Pulmonary artery endothelial cell (primary cell): Measurements from ENCODE around the gene PSMB7. TPM values are rescaled to one million over a fixed set of nuclear protein-coding genes. Genes with fewer than 3 reads are reported as not detected.

Source experiments
- DNase-seq: peaks from one replicate; pipeline ENCODE4 v3.0.0-alpha.2; 2011; ENCODE audit warnings: low read depth, low spot score
- total RNA-seq: library from RNA; depleted of rRNA; stranded (reverse); fragments of >200 nt; gene quantifications from 2 replicates; pipeline ENCODE4 v1.2.3, GENCODE V29; 2014

Gene PSMB7
- total RNA-seq, 1 donor from 2014 or later, result 325 TPM

DNA sequence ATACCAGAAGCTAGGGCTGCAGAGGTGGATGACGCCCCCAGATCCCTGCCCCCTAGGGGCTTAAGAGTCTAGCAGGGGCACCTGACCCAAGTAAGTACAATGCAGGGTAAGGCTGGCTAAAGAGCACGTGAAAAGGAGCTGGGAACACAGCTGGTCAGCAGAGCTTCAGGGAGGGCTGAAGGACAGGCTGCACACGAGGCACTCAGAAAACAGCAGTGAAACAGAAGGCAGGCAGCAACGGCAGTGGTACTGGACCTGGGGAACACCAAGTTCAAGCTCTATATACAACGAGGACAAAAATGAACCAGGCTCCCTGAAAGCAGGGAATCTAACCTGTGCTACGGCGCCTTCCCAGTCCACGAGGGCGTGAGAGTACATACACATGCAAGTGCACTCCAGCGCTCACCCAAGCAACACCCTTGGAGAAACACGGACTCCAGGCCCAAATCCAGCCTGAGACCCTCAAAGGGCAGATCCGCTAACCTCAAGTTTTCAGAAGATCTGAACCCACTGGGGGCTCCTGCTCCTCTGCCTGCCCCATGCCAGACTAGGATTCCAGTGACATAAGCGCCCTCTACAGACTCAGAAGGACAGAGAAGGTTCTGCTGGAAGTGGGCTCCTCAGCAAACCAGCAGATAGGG lies 57.4 kb downstream of the PSMB7 start:
- no peak for DNase-seq

- no peak for DNase-seq
These were observed 58.4 kb downstream of the PSMB7 start for GRCh38 chr9:124356745-124357390.

DNA sequence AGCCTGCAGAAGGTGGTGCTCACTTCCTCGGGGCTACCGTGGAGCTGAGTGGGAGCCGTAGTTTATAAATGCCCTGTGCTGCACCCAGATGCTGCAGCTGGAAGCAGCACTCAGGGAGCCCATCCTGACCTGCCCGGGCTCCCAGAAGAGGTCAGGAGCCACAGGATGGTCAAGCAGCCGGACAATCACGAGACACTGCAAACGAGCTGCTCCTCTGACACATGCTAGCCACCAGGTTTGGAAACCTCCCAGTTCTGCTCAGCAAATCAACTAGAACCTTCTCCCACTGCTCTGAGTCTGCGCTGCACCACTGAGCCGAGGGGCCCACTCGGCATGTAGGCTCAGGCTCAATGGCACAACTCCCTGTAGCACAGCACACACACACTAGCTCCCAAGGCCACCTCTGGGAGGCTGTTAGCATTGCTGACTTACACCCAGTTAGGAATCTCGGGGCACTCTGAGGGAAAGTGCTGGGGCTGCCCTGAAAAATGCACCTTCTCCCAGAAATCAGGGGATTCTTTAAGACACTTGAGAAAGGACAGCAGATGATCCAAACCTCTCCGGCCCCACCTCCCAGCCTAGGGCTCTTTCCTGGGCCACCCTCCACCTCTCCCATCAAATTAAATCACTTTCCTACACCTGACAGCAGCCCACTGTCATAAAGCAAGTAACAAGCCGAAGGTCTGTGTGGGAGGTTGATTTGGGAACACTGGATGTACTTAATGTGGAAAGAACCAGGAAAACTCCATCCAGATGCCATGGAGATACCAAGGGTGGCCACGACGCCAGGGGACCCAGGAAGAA lies 59.1 kb downstream of the PSMB7 start:
- DNase-seq, result no peak

GRCh38 chr9:124355039-124355940 lies 60.0 kb downstream of the PSMB7 start:
- no peak for DNase-seq

GRCh38 chr9:124354346-124355038 lies 60.8 kb downstream of the PSMB7 start:
- DNase-seq, result no peak

- no peak for DNase-seq
These were observed 61.4 kb downstream of the PSMB7 start for GRCh38 chr9:124353811-124354274.

- no peak for DNase-seq
These were observed 62.0 kb downstream of the PSMB7 start for GRCh38 chr9:124353166-124353768.

DNA sequence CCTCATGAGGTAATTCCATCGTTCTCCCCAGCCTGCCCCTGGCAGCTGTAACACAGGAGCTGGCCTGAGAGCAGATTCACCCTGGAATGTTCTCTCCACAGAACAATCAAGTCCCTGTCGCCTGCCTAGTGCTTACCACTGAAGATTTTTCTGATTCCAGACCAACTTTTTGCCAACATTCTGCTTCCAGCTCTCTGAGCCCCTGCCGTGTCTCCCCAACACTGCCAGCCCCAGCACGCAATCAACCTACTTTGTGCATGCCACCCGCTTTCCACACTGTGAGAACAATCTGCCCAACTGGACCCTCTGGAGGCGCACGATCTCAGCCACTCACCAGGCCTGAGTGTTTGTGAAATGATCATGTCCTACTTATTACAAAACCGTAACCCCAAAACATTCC lies 62.6 kb downstream of the PSMB7 start:
- DNase-seq, result no peak

DNA sequence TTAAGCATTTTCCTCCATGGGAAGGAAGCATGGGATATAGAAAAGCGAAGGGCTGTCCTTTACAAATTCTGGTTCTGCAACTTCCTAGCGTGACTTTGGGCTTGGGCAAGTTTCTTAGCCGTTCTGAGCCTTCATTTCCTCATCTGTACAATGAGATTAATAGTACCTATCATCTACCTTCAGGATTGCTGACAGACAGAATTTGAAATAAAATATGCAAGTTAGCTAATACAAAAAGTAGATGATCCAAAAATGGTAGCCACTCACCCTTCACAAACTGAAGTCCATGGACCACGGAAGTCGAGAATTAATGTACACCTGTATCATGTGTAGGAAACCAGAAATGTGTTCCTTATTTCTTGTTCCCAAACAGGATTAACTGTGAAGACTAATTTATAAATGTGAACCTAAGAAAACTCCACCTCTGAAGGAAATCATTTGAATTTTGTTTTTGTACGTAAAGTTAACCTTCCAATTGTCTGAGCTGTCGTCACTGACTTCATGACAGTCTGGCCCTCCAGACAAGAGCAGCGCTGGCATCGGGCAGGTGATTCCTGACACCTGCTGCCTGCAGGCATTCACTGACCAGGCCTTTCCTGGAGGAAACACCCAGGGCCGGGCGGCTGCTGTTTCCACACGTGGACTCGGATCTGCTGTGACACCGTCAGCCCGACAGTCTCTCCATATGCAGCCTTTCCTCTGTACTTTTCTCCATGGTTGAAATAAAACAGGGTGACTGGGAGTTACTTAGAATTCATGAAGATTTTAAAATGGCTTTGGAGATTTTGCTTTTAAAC lies 63.4 kb downstream of the PSMB7 start:
- DNase-seq, result no peak

DNA sequence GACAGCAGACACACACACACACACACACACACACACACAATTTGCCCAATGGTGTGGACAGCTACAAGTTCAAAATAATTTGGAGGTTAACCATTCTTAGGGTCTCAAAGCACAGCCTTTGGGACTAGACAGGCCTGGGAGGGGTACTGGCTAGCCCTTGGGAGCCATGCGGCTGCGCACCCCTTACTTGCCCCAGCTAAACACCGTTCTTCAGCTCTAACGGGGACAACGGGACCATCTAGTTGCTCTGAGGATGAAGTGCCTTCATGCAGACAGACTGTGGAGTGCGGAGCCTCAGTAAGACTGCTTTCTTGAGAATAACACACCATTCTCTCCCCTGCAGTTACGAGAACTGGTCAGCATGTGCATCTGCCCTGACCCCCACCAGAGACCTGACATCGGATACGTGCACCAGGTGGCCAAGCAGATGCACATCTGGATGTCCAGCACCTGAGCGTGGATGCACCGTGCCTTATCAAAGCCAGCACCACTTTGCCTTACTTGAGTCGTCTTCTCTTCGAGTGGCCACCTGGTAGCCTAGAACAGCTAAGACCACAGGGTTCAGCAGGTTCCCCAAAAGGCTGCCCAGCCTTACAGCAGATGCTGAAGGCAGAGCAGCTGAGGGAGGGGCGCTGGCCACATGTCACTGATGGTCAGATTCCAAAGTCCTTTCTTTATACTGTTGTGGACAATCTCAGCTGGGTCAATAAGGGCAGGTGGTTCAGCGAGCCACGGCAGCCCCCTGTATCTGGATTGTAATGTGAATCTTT lies 64.6 kb downstream of the PSMB7 start:
- DNase-seq, result no peak

- DNase-seq, result no peak
These were observed 65.4 kb downstream of the PSMB7 start for GRCh38 chr9:124349675-124350493.

- DNase-seq, result no peak
These were observed 66.0 kb downstream of the PSMB7 start for GRCh38 chr9:124349267-124349666.

DNA sequence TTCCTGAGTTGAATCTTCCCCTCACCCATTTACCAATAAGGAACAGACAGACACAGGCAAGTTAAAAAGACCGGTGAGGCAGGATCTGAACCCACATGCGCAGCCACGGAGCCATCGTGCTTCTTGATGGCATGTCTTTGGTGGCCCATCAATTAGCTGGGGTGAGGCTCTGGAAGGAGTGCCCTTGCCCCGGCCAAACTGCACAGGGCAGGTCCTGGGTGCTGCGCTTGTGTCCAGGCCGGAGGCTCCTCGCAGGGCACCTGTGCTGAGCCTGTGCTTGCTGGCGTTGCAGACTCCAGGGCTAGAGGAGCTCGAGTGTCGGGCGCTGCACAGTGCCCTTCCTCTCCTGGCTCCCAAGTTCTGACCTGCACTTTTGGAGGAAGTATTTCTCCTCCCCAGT lies 66.4 kb downstream of the PSMB7 start:
- no peak for DNase-seq

- DNase-seq, result no peak
These were observed 66.9 kb downstream of the PSMB7 start for GRCh38 chr9:124348363-124348762.

- no peak for DNase-seq
These were observed 67.3 kb downstream of the PSMB7 start for GRCh38 chr9:124347968-124348358.

DNA sequence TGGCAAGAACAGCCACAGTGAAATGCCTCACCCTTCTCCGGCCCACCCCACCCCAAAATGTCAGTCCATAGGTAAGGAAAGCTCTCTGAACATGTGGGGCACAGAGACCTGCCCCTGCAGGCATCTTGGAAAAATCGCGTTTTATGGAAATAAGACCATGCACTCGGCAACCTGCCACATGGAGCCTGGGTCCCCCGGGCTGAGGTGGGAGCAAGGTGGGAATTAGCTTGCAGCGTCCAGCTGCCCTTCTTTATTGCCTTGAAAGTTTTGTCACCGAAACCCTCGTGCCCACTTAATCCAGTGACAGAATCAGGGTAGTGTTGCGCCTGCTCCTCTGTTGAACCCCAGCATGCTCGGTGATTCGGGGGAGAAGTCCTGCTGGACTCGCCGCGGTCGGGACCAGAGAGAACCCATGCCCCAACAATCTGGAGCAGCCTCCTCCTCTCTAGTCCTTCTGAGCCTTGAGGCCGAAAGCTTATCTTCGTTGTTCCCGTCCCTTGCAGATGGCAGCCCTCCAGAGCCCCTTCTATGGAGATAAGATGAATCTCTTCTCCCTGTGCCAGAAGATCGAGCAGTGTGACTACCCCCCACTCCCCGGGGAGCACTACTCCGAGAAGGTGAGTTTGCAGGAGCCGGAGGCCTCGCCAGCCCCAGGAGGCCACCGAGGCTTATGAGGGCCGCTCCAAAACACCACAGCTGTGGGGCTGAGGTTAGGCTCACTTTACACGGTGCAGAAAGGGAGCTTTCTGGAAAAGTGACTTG lies 67.9 kb downstream of the PSMB7 start:
- DNase-seq, result no peak
